Measurements from ENCODE around the gene RSU1.

RSU1 gene

GRCh38 chr10:16787361-16787791, 29.8 kb downstream of the RSU1 start:
- FAIRE-seq (no peak), DNase-seq (ENCODE audit: insufficient read length, low spot score) (no peak)
- no peak for TF ChIP-seq POLR2A (IDR thresholded peaks at IDR 0.05; ENCODE audit: low read depth, low read length)

- TF ChIP-seq POLR2A (IDR thresholded peaks at IDR 0.05; ENCODE audit: low read depth, low read length) = no peak
- DNase-seq (ENCODE audit: insufficient read length, low spot score) = no peak
- FAIRE-seq = no peak
Measured at GRCh38 chr10:16780338-16780880, 36.8 kb downstream of the RSU1 start.

GRCh38 chr10:16779384-16779915, 37.8 kb downstream of the RSU1 start:
- no peak for DNase-seq (ENCODE audit: insufficient read length, low spot score)
- TF ChIP-seq POLR2A (IDR thresholded peaks at IDR 0.05; ENCODE audit: low read depth, low read length) = no peak
- no peak for FAIRE-seq

- DNase-seq (ENCODE audit: insufficient read length, low spot score) = peak; percentile 29
Measured at GRCh38 chr10:16777473-16778370, 39.5 kb downstream of the RSU1 start.

GRCh38 chr10:16776896-16777295, 40.3 kb downstream of the RSU1 start:
- DNase-seq (ENCODE audit: insufficient read length, low spot score) (no peak), FAIRE-seq (no peak)
- TF ChIP-seq POLR2A (IDR thresholded peaks at IDR 0.05; ENCODE audit: low read depth, low read length) = no peak

More at GRCh38 chr10:16777473-16778370, 39.5 kb downstream of the RSU1 start:
- peak; percentile 92 for FAIRE-seq
- TF ChIP-seq POLR2A (IDR thresholded peaks at IDR 0.05; ENCODE audit: low read depth, low read length) = no peak

- no peak for DNase-seq (ENCODE audit: insufficient read length, low spot score)
- TF ChIP-seq POLR2A (IDR thresholded peaks at IDR 0.05; ENCODE audit: low read depth, low read length) = no peak
- FAIRE-seq = no peak
Measured at GRCh38 chr10:16773334-16773733, 43.9 kb downstream of the RSU1 start.

- TF ChIP-seq POLR2A (IDR thresholded peaks at IDR 0.05; ENCODE audit: low read depth, low read length) = no peak
- DNase-seq (ENCODE audit: insufficient read length, low spot score) (no peak), FAIRE-seq (no peak)
Measured at GRCh38 chr10:16770670-16771069, 46.6 kb downstream of the RSU1 start.

- no peak for TF ChIP-seq POLR2A (IDR thresholded peaks at IDR 0.05; ENCODE audit: low read depth, low read length)
- FAIRE-seq (no peak), DNase-seq (ENCODE audit: insufficient read length, low spot score) (no peak)
Measured at GRCh38 chr10:16770141-16770540, 47.1 kb downstream of the RSU1 start.

- no peak for TF ChIP-seq POLR2A (IDR thresholded peaks at IDR 0.05; ENCODE audit: low read depth, low read length)
- DNase-seq (ENCODE audit: insufficient read length, low spot score) = no peak
- FAIRE-seq = no peak
Measured at GRCh38 chr10:16769331-16769730, 47.9 kb downstream of the RSU1 start.

GRCh38 chr10:16768702-16769101, 48.5 kb downstream of the RSU1 start:
- no peak for FAIRE-seq
- no peak for TF ChIP-seq POLR2A (IDR thresholded peaks at IDR 0.05; ENCODE audit: low read depth, low read length)
- no peak for DNase-seq (ENCODE audit: insufficient read length, low spot score)

GRCh38 chr10:16765509-16766375, 51.5 kb downstream of the RSU1 start:
- FAIRE-seq = no peak
- no peak for DNase-seq (ENCODE audit: insufficient read length, low spot score)
- no peak for TF ChIP-seq POLR2A (IDR thresholded peaks at IDR 0.05; ENCODE audit: low read depth, low read length)

- DNase-seq (ENCODE audit: insufficient read length, low spot score) (no peak), FAIRE-seq (no peak)
- TF ChIP-seq POLR2A (IDR thresholded peaks at IDR 0.05; ENCODE audit: low read depth, low read length) = no peak
Measured at GRCh38 chr10:16761300-16761699, 55.9 kb downstream of the RSU1 start.

GRCh38 chr10:16756561-16757221, 60.5 kb downstream of the RSU1 start:
- no peak for TF ChIP-seq POLR2A (IDR thresholded peaks at IDR 0.05; ENCODE audit: low read depth, low read length)
- DNase-seq (ENCODE audit: insufficient read length, low spot score) (no peak), FAIRE-seq (no peak)

Measured in H54 (cell line).